Adrenal gland (tissue), 12 donors: Measurements from ENCODE around the gene PLBD2. TPM values are rescaled to one million over a fixed set of nuclear protein-coding genes. Genes with fewer than 3 reads are reported as not detected.

ENCODE experiments used
- DNase-seq, 7 donors: peaks; one replicate each; pipeline ENCODE4 v3.0.0-alpha.2; 2019 to 2020
- H3K27ac ChIP-seq, 5 donors: fragments of 200-600 bp; sonication (generic) in 4 of 5; 1 replicate in 3 of 5; 2 replicates in 2 of 5; pipeline versions ENCODE4 v1.5.1 to v1.8.0; 2016 to 2020; ENCODE audit warnings: mild to moderate bottlenecking in 1 of 5
- H3K27me3 ChIP-seq: fragments of 200-600 bp; 2 replicates; pipeline ENCODE4 v1.8.0; 2021
- H3K36me3 ChIP-seq, 2 donors: fragments of 200-600 bp; replicated peaks in 1 of 2; 1 replicate in 1 of 2; 2 replicates in 1 of 2; pipeline versions ENCODE4 v1.5.1 to v1.8.0; 2018 to 2022
- H3K4me1 ChIP-seq, 2 donors: fragments of 200-600 bp; replicated peaks in 1 of 2; 1 replicate in 1 of 2; 2 replicates in 1 of 2; pipeline versions ENCODE4 v1.5.1 to v1.8.0; 2018 to 2021
- H3K4me3 ChIP-seq, 4 donors: fragments of 200-600 bp; sonication (generic) in 3 of 4; one replicate each; pipeline ENCODE4 v1.5.1; 2016 to 2018
- H3K9me3 ChIP-seq, 3 donors: fragments of 200-600 bp; sonication (generic) in 1 of 3; replicated peaks in 1 of 3; 1 replicate in 2 of 3; 2 replicates in 1 of 3; pipeline versions ENCODE4 v1.5.1 to v1.8.0; 2016 to 2021
- CTCF ChIP-seq, 6 experiments: fragments of 450-650 bp in 4 of 6; fragments of 200-600 bp in 2 of 6; sonication (generic) in 1 of 6; IDR thresholded peaks; 1 replicate in 5 of 6; 2 replicates in 1 of 6; pipeline versions ENCODE4 v1.5.1 to v1.8.0; 2016 to 2021; ENCODE audit warnings: antibody characterized with exemption in 6 of 6, mild to moderate bottlenecking in 2 of 6, moderate library complexity in 1 of 6
- POLR2A ChIP-seq, 2 donors: fragments of 450-650 bp; IDR thresholded peaks; one replicate each; pipeline ENCODE4 v1.6.1; 2017; ENCODE audit warnings: antibody characterized with exemption in 2 of 2, mild to moderate bottlenecking in 2 of 2, moderate library complexity in 1 of 2
- WGBS, 4 donors: extraction: QIAGEN DNeasy Blood & Tissue Kit in 2 of 4; methylation state at CpG; one replicate each; pipeline versions ENCODE4 v1.1.5 to v1.1.7; 2013 to 2017; 5-methylcytosine and 5-hydroxymethylcytosine counted together
- intact Hi-C, 2 donors: fragments of 100-400 bp; cut with DNase I; formaldehyde crosslinking; loops; one replicate each; pipeline versions ENCODE4 v1.14.1 to v1.15.0; 2022 to 2023
- polyA plus RNA-seq, 3 donors: library from polyadenylated mRNA; stranded (reverse); fragments of 200-250 nt in 2 of 3; fragments of 350-450 nt in 1 of 3; fragmentation: Illumina TruSeq in 1 of 3; extraction: RNeasy Lipid Tissue Mini Kit (QIAGEN cat#74804) in 1 of 3; gene quantifications; one replicate each; pipeline ENCODE4 v1.2.3, GENCODE V29; 2013 to 2014
- total RNA-seq, 9 donors: library from RNA; depleted of rRNA in 4 of 9; stranded (reverse); fragments of >200 nt in 4 of 9; fragments of 120-200 nt in 1 of 9; fragmentation: NEBNext Ultra II Directional in 1 of 9; extraction: Animal tissue kit (Norgen Biotek cat#: 25700) in 1 of 9; gene quantifications; one replicate each; pipeline versions ENCODE4 v1.1.0 to v1.2.4, GENCODE V29; 2013 to 2023
- donor health status: healthy with polysubstance abuse.
- donor health status: Bipolar disorder and iron deficiency.
- donor health status: DM: yes; HTN: yes; CAD: no.
- donor health status: DM: no; HTN: no; CAD: no.
- donor health status: DM: no; HTN: no; CAD: no.
- donor health status: DM: yes; HTN: yes; CAD: no.

The PLBD2 gene
- total and polyA plus RNA-seq, 12 donors: 66.7 to 467 (median 305) TPM

GRCh38 chr12:113368331-113368730, 9.9 kb downstream of the PLBD2 start:
- Histone ChIP-seq H3K36me3 (peaks cover 0 to 41% of the 10 kb centered on the region in 2 donors), H3K4me3 (no peak overlapping the region), H3K4me1 (peaks cover 35 to 49% of the 10 kb centered on the region in 2 donors), H3K27ac (peak overlapping the region in 3 of 5 donors; percentile 54 to 58 (median 57)), H3K9me3 (no peaks in the 10 kb centered on the region), H3K27me3 (no peaks in the 10 kb centered on the region)
- DNase-seq: peak in 2 of 7 donors; percentile 12 to 29
- intact Hi-C loops: loop anchor here in 1 of 2 donors (5.0 kb wide), 1 partner anchor 51 kb away; no protein-coding TSS in a partner anchor
- WGBS, 4 donors: 74 to 81% (median 77%) methylated on average over 3 to 4 of the region's 4 CpGs
- TF ChIP-seq CTCF (IDR thresholded peaks at IDR 0.05) (no peak), POLR2A (IDR thresholded peaks at IDR 0.05) (no peak)

GRCh38 chr12:113369391-113369985, 11.1 kb downstream of the PLBD2 start:
- peaks cover 0 to 49% of the 10 kb centered on the region in 2 donors for H3K36me3 ChIP-seq
- DNase-seq: peak in 1 of 7 donors; percentile 10
- WGBS, 4 donors: 35 to 52% (median 45%) methylated on average over 6 of the region's 6 CpGs
- no peaks in the 10 kb centered on the region for H3K9me3 ChIP-seq
- H3K27me3 ChIP-seq: no peaks in the 10 kb centered on the region
- intact Hi-C loops: loop anchor here in 1 of 2 donors (5.0 kb wide), 1 partner anchor 52 kb away; no protein-coding TSS in a partner anchor
- H3K4me1 ChIP-seq: peaks cover 28 to 41% of the 10 kb centered on the region in 2 donors
- no peak overlapping the region for H3K4me3 ChIP-seq
- TF ChIP-seq CTCF (IDR thresholded peaks at IDR 0.05) (no peak), POLR2A (IDR thresholded peaks at IDR 0.05) (no peak)
- peak overlapping the region in 3 of 5 donors; percentile 54 to 58 (median 57) for H3K27ac ChIP-seq

GRCh38 chr12:113370923-113371682, 12.7 kb downstream of the PLBD2 start:
- DNase-seq: no peak
- TF ChIP-seq POLR2A (IDR thresholded peaks at IDR 0.05): no peak
- TF ChIP-seq CTCF (IDR thresholded peaks at IDR 0.05): no peak
- peaks cover 0 to 65% of the 10 kb centered on the region in 2 donors for H3K36me3 ChIP-seq
- no peak overlapping the region for H3K4me3 ChIP-seq
- H3K27me3 ChIP-seq: no peaks in the 10 kb centered on the region
- H3K4me1 ChIP-seq: peaks cover 16 to 25% of the 10 kb centered on the region in 2 donors
- 71 to 76% (median 76%) methylated on average over 6 to 7 of the region's 7 CpGs for WGBS, 4 donors
- H3K27ac ChIP-seq: peak overlapping the region in 1 of 5 donors; percentile 5
- intact Hi-C loops: no loop called here
- no peaks in the 10 kb centered on the region for H3K9me3 ChIP-seq

GRCh38 chr12:113371808-113372207, 13.4 kb downstream of the PLBD2 start:
- WGBS, 4 donors: 86 to 100% (median 92%) methylated on average over 1 to 6 of the region's 6 CpGs
- intact Hi-C loops: no loop called here
- Histone ChIP-seq H3K9me3 (no peaks in the 10 kb centered on the region), H3K27me3 (no peaks in the 10 kb centered on the region), H3K27ac (peak overlapping the region in 1 of 5 donors; percentile 5), H3K4me3 (no peak overlapping the region), H3K4me1 (peaks cover 10 to 20% of the 10 kb centered on the region in 2 donors), H3K36me3 (peaks cover 0 to 72% of the 10 kb centered on the region in 2 donors)
- no peak for TF ChIP-seq POLR2A (IDR thresholded peaks at IDR 0.05)
- DNase-seq: no peak
